Stimulated activated CD4-positive, alpha-beta T cell treated with anti-CD3 and anti-CD28 coated beads, TNF-alpha, amount 100 ng/mL, for 24 hours (primary cell): ENCODE data around the gene KCNMA1.

Experiments used
- DNase-seq, 3 experiments: peaks; one replicate each; pipeline ENCODE4 v3.0.0-alpha.2; 2020; ENCODE audit warnings: low read depth in 3 of 3

The KCNMA1 gene

DNA sequence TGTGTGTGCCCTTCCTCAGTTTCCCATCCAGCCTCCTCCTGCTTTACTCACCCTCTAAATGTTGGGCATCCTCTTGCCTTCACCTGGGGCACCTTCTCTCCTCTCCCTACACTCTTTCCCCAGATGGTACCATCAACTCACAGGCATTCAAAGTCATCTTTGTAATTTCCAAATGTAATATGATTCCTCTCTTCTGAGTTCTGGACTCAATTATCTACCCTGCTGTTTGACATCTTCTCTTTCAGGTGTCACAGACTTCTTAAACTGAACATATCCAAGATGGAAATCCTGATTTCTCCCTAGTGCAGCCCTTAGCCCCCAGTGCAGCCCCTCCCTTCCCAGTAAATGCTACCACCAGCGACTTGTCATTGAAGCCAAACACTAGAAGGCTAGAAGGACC is 422.8 kb downstream of the KCNMA1 start:
- no peak for DNase-seq

DNA sequence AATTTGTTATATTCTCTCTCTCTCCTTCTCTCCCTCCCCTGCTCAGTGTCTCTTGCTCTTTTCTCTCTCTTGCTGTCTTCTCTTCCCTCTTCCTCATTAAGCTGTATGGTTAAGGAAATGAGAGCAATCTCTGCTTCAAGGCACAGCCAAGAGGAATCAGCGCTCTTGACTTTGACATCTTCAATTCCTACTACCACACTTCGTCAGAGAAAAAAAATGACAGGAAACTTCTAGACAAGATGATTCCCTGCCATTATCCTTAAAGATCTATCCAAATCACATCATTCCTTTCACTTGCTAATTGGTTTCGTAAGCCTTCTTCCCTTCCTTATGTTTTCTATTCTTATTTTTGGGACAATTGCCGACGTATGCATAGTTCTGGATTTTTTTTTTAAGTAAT is 425.0 kb downstream of the KCNMA1 start:
- DNase-seq = no peak

GRCh38 chr10:77210645-77211044 is 427.0 kb downstream of the KCNMA1 start:
- no peak for DNase-seq

DNA sequence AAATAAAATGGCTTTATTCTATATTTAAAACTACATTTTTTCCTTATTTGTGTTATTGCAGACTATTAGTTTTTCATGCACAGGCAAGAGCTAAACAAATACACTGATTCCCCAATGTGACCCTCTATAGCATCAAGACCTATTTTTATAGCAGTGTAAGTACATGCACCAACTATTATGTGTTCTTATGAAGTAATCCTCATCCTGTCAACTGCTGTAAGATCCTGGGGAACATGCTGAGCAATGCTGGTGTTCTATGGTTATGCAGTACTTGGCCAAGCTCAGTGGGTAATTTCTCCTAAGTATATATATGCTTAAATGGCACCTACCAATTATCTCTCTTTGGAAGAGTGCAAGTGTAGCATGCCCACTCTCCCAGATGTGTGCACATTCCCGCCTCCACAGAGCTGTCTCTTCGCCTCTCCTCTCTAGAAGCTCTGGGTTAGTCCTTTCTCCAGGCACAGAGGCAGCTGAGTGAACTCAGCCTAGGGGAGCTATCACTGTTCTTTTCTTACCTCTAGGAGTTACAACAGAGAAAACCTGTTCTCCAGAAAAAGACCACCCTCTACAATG is 428.8 kb downstream of the KCNMA1 start:
- no peak for DNase-seq

- DNase-seq = no peak
These were observed 429.8 kb downstream of the KCNMA1 start for GRCh38 chr10:77207828-77208185.

DNA sequence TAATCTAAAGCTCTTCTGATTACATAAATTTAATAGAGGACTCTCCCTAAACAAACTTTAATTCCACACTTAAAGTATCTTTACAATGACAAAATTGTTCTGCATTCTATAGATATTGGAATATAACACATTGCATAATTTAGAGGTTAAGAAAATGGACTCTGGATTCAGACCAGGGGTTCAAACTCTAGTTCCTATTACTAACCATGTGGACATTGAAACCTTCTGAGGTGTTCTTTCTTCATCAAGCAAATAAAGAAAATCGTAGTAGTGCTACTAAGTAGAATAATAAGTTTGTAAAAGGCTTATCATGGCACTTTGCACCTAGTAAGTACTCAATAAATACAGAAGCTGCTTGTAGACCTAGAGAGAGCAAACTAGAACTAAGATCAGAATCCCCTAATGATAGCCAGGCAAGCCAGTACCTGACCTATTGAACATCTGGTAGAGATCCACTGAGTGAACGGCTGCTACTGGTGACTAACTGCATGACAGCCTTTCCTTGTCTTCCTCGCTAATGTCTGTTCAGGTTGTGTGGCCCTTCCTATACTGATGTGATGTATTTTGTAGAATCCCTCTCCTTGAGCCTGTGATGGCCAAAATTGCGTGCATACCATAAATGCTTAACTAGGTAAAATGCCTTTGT is 430.3 kb downstream of the KCNMA1 start:
- no peak for DNase-seq

DNA sequence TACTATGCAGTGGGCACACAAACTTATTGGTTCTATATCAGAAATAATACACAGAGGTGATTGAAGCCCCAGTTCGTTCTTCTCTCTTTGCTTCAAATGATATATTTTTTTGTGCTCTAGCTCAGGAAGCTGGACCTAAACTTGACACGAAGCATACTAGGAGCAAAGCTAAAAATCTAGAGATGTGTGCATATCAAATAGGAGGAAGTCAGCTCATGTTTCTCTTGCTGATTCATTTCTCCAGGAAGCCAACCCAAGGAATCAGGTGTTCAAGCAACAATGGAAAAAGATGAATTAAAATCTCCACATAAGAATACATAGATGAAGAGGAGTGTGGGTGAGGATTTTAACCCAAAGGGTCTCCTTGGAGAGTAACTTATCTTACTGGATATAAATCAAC is 432.5 kb downstream of the KCNMA1 start:
- no peak for DNase-seq

DNA sequence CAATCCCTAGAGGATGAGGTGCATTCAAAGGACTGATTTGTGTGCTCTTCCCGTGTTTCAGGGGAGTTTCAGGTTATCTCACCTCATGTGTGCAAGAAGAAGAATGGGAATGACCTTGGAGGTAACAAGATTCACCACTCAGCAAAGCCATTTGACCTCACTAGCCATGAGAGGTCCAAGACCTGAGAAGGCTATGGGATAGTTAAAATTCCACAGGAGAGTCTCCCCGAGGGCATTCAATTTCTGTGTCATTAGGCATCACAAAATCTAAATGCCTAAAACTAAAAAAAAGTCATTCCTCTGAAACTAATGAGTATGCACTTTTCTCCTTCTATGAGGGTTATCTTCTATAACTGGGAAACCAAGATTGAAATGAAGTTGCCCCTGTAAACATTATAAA is 433.4 kb downstream of the KCNMA1 start:
- DNase-seq = no peak

DNA sequence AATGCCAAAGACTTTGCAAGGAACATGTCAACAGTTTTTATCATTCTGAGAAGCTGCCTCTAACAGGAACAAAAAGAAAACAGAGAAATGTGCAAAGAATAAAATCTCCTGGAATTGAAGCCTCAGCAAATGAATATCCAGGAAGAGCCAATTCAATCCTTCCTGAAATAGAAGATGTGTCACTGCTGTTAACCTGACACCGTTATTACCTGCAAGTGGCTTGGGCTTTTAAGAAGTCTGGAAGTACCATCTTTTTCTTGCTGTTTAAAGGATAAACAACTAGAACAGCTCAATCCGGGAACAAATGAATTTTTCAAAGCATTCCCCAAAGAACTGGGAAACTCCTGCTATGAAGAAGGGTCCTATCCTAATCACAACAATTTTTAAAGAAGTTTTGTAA is 434.8 kb downstream of the KCNMA1 start:
- no peak for DNase-seq

GRCh38 chr10:77201135-77202106 is 436.2 kb downstream of the KCNMA1 start:
- DNase-seq = no peak

DNA sequence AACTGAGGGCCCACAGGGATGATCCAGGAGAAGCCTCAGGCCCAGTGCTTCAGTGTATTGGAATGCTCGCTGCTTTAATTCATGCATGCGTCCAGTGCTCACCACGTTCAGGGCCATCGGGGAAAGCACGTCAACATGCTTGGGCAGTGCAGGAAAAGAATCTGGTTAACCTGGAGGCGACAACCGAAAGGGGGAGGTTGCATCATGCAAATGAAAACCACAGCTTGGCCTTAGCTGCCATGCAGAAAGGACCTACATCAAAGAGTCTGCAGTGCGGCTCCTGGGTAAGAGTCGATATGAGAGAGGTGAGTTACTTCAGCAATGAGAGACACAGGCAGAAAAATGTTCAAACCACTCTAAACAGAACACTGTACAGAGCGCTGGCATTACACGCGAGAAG is 440.1 kb downstream of the KCNMA1 start:
- no peak for DNase-seq

DNA sequence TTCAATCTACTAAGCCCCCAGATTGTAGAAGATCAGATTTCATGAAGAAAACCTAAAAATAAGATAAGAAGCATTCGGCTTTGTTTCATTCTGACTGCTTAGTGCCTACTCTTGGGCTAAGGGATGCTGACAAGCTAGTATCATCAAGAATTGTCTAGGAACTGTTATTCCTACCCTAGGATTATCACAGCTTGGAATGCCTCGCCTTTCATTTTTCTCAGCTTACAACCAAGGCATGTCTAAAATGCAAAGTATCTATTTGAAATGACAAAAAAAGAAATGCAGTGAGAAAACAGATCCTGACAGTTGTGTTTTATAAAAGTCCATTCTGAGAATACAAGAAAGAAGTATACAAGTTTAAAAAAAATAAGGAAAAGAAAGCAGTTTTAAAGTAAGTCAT is 441.0 kb downstream of the KCNMA1 start:
- DNase-seq = no peak

DNA sequence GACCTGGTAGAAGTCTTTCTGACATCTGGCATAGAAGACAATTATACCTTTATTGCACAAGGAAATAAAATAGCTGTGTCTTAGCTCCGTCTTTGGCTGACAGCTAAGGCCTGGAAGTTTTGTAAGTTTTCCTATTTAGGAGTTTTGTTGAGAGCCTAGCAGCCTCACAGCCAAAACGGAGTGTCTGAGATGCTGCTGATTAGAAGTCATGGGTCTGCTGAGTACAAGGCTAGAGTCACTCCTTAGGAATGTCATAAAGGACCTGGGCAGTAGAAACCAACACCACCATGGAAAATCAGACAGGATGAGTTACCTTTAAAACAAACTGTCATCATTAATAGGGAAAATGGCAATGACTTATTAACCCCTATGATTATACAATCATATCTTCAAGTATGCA is 442.5 kb downstream of the KCNMA1 start:
- no peak for DNase-seq

DNA sequence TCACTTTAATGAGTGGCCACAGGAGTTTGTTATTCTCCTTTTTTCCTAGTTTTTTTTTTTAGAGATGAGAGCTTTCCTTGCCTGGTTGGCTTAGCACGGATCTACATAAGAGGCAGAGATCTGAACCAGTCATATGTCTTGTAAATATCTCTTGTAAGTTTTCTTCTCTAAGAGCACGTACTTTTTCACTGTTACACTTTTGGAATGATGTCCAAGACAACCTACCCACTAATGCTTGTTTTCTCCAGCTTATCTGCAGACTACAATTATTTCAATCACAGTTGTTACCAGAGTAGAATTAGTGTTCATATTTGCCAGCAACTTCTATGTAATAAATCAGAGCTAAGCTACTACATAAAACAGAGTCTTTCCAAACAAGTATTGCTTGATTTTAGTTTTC is 444.6 kb downstream of the KCNMA1 start:
- no peak for DNase-seq

DNA sequence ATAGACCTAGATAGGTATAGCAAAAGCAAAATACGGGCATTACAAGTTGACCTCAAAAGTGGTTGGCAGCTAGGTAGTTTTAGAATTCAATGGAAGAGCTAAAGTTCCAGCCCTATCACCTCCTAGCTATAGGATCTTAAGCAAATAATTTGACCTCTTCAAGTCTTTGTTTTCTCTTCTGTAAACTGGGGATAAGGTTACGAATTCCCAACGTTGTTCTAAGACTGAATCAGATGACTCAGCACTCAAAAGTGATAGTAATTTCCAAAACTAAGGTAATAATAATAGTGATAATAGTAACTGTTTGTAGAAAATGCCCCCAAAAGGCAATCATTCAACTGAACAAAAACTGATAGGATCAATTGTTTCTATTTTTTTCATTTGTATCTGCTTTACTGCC is 445.2 kb downstream of the KCNMA1 start:
- DNase-seq = no peak

- DNase-seq = no peak
These were observed 446.1 kb downstream of the KCNMA1 start for GRCh38 chr10:77191324-77192049.

GRCh38 chr10:77190291-77190690 is 447.3 kb downstream of the KCNMA1 start:
- no peak for DNase-seq

- DNase-seq = no peak
These were observed 448.1 kb downstream of the KCNMA1 start for GRCh38 chr10:77189520-77189919.

DNA sequence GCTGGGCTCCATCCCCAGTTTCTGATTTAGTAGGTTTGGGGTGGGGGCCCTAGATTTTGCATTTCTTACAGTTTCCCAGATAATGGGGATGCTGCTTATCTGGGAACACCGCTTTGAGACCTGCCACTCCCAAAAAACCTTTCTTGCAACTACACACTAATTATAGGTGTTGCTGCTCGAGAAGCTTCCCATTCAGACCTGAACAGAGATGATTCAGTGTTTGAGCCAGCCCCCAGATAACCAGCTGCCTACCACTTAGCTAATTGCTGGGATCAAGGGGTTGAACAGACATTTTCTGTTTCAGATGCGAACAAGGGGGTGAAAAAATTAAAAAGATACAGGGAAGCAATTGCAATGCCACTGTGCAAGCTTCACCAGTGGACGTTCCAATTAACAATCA is 448.5 kb downstream of the KCNMA1 start:
- DNase-seq = no peak

DNA sequence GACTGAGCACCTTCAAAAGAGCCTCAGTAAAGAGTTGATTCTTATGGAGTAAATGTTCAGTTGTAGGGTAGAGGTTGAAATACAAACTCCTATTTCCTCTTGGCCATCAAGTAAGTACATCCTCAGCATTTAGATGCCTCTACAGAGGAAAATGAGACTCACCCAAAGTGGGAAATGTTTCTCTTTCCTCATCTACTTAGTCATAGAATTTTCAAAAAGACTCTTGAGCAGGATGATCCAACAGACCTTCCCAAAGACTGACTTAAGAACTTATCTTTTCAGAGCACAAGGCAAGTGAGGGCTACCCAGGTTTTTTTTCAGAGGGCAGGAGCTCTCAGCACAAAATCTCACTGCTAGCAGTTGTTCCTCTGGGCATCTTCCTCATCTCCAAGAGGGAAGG is 449.1 kb downstream of the KCNMA1 start:
- no peak for DNase-seq

DNA sequence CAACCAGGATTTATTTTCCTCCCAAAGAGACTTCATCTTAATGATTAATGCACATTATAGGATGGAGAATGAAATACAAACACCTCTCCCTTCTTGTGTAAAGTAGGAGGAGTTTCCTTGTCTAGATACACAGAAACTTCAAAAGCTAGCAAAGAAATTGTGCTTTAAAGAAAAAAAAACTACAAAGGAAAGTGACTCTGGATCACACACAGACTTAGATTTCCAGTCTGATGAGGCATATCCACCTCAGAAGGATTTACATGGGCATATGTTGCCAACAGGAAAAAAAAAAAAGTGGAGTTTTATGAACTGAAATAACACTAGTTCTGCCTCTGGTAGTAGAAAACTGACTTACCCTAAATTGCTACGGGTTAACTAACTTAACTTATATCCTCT is 449.6 kb downstream of the KCNMA1 start:
- DNase-seq = no peak

DNA sequence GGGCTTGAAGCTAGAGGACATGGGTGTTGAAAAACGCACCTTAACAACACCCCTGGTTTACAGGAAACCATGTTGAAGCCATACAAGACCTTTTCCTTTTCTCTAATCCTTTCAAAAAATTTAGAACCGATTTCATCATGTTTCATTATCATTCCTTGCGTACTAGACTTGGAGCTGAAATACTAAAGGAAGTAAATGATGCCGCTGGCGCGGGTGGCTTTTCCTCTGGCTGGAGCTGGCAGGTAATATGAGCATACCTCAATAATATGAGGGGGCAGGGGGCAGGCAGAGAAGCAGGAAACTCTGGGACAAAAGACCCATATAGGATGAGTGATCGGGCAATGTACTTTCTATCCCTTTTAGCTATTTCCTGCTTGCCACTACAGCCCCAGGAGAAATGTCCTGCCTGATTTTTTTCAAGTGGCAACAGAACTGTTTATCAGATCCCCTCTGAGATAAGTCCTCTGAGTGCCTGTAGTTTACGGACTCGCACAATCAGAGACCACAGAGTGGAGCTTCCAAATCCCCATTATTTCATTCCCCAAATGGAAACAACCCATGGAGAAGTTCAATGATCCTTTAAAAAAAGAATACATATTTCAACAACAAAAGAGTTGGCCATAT is 450.1 kb downstream of the KCNMA1 start:
- no peak for DNase-seq
